Measurements from ENCODE around the gene LRP8.
A peak's percentile ranks its signal among the peaks of the same experiment; 100 is the strongest.

The LRP8 gene

GRCh38 chr1:53328009-53328461 is at the start of gene LRP8:
Gene LRP8, minus strand, starts transcription at chr1:53328070. Its CDS starts 158 bp downstream, at chr1:53327912.
- DNase-seq, result peak; percentile 69

GRCh38 chr1:53377438-53377841 is 49.6 kb upstream of the LRP8 start:
- DNase-seq, result no peak

GRCh38 chr1:53376742-53377437 is 49.0 kb upstream of the LRP8 start:
- peak; percentile 99 for DNase-seq

- no peak for DNase-seq
Observed at GRCh38 chr1:53376041-53376461, 48.2 kb upstream of the LRP8 start.

GRCh38 chr1:53375440-53375839 is 47.6 kb upstream of the LRP8 start:
- no peak for DNase-seq

DNA sequence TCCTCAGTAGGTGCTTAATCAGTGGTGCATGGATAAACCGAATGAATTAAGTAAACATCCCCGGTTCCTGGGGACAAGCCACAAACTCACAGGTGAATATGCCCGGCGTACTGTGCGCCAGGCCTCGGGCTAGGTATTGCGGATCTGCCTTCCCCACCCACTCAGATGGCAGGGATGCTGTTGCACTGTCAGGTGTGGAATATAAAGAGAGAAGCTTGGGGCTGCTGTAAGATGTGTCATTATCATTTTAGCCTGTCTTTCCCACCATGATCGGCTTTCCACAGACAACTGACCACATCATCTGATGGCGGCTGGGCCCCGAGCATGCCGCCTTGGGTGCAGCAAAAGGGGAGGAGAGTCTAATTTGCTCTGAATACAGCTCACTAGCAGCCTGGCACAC is 45.4 kb upstream of the LRP8 start:
- no peak for DNase-seq

DNA sequence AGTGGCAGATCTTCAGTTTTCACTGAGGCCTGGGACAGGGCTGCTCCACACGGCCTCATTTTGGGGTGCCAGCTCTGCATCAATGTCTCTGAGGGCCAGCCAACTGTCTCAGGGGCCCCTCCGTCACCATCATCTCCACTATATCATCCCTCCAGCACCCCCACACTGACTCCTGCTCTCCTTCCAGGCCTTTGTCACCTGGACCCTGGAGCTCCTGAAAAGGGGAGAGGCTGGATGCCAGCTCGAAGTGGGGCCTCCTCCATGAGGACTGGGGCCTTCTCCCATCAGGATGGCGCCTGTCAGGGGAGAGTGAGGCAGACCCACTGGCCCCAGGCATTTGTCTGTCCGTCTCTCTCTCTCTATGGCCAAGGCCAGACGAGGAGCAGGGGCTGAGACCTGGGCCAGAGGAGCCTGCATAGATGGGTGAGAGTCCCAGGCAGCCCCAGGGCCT is 44.7 kb upstream of the LRP8 start:
- no peak for DNase-seq

- no peak for DNase-seq
Observed at GRCh38 chr1:53371851-53372250, 44.0 kb upstream of the LRP8 start.

- no peak for DNase-seq
Observed at GRCh38 chr1:53371121-53371666, 43.3 kb upstream of the LRP8 start.

GRCh38 chr1:53370369-53370961 is 42.6 kb upstream of the LRP8 start:
- DNase-seq, result no peak

GRCh38 chr1:53369761-53370160 is 41.9 kb upstream of the LRP8 start:
- no peak for DNase-seq

GRCh38 chr1:53369034-53369750 is 41.3 kb upstream of the LRP8 start:
- no peak for DNase-seq

DNA sequence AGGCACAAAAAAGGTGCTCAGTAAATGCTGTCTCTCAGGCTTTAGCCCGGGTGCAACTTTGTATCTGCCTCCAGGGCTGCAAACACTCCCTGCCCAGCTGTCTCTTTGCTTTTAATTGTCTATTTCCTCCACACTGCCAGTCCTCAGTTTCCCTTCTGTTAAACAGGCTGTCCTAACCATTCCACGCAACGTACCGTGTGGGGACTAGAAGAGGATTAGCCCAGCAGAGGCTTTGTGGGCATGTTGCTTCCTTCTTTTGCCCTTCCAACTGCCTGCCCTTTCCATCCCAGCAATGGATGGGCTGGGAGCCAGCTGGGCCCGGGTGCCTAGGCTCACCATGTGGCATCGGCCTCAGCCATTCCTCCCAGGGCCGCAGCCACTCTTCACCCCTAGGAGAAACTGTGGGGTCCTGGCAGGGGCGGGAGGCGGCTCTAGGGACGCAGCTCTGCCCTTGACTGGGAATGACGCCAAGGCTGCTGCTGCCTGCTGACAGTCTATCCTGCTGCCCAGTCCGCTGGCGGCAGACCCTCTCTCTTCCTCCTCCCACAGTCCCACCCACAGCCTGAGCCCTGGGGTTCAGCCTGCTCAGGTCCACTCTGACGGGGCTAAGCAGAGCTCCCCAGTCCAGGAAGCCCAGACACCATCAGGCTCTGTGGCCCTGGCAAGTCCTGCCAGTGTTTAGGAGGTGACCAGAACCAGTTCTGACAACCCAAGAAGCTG is 40.6 kb upstream of the LRP8 start:
- DNase-seq, result no peak

GRCh38 chr1:53367503-53368313 is 39.8 kb upstream of the LRP8 start:
- DNase-seq, result no peak

- DNase-seq, result no peak
Observed at GRCh38 chr1:53366901-53367502, 39.1 kb upstream of the LRP8 start.

GRCh38 chr1:53365437-53366063 is 37.7 kb upstream of the LRP8 start:
- DNase-seq, result no peak

- DNase-seq, result no peak
Observed at GRCh38 chr1:53362851-53363642, 35.2 kb upstream of the LRP8 start.

GRCh38 chr1:53362270-53362669 is 34.4 kb upstream of the LRP8 start:
- DNase-seq, result no peak

GRCh38 chr1:53361541-53361961 is 33.7 kb upstream of the LRP8 start:
- DNase-seq, result no peak

GRCh38 chr1:53359934-53360276 is 32.0 kb upstream of the LRP8 start:
- no peak for DNase-seq
